OCI-M1 (cell line): ENCODE measurements around the gene IPMK.
A peak's percentile ranks its signal among the peaks of the same experiment; 100 is the strongest.
"Not testable (repeated sequence)": the region's sequence is repeated elsewhere in the genome, so short reads cannot be mapped to it uniquely, and the experiment has no call there.

Experiments
- DNase-seq: peaks from one replicate; lab custom pipeline; 2025; lab: John Stamatoyannopoulos, UW

Gene IPMK

GRCh38 chr10:58220769-58221451 lies 46.8 kb downstream of the IPMK start:
- DNase-seq: no peak

DNA sequence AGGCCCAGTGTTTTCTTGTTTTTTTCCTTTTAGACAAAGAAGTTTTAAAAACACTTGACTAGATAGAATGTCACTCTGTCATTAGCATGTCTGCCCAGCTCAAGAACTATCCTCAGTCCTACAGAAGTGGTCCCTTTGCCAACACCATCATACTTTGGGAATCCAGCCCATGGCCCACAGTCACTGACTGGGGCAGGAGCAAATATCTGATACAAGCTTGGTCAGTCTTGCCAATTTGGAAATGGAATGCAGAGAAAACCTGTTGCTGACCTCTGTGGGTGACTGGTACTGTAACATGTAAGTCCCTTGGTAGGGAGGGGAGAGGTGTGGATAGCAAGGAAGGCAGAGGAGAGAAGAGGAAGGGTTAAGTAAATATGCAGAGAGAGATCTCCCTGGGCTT lies 47.8 kb downstream of the IPMK start:
- no peak for DNase-seq

GRCh38 chr10:58217612-58218011 lies 50.1 kb downstream of the IPMK start:
- DNase-seq: no peak

- no peak for DNase-seq
These were observed 55.1 kb downstream of the IPMK start for GRCh38 chr10:58212622-58213021.

DNA sequence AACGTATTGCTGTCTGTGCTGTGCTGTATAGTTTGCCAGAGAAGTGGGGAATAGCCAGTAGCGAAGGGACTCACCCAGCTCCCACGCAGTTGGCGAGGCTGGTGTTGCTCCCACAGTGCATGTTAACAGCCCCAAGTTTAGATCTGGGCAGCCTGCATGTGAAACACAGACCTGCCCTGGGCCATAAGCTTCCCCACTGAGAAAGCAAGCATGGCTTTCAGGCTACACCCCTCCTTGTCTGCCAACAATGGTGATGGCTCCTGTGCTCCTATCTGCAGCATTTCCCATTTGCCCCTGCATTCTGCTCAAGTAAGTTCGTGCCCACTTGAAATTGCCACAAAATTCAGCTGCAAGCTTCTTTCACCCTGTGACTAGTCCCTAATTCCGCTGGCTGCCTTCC lies 57.5 kb downstream of the IPMK start:
- DNase-seq: no peak

DNA sequence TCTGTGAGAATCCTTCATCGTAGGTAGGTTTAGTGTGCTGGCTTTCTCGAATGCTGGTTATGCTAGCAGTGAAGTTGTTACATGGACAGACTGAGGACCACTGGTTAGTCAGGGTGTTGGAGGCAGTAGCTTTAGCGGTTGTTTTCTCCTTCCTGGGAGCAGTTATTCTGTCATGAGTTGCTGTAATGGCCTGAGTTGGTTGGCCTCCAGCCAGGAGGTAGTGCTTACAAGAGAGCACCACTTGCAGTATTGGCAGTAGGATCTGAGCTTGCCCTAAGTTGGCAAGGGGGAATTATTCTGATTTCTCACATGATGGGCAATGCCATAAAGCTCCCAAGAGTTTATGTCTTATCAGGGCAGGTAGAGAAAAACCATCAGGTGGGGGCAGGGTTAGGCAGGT lies 58.0 kb downstream of the IPMK start:
- DNase-seq: no peak

- no peak for DNase-seq
These were observed 61.4 kb downstream of the IPMK start for GRCh38 chr10:58206251-58206650.

GRCh38 chr10:58201704-58202103 lies 66.0 kb downstream of the IPMK start:
- no peak for DNase-seq

- peak; percentile 82 for DNase-seq
These were observed 78.4 kb downstream of the IPMK start for GRCh38 chr10:58189269-58189668.

DNA sequence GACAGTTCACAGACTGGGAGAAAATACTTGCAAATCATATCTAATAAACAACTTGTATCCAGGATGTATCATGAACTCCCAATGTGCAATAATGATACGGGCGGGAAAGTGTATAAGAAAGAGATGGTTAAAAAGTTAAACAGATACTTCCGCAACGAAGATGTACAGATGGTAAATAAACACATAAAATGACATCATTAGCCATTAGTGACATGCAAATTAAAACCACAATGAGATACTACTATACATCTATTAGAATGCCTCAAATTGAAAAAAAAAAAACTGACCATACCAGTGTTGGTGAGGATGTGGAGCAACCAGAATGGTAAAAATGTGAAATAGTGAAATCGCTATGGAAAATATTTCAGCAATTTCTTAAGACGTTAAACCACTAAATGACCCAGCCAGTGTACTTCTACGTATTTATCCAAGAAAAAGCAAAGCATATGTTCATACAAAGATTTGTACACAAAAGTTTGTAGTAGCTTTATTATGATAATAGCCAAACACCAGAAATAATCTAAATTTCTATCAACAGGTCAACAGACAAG lies 83.5 kb downstream of the IPMK start:
- no peak for DNase-seq

- no peak for DNase-seq
These were observed 87.0 kb downstream of the IPMK start for GRCh38 chr10:58180666-58181065.

GRCh38 chr10:58179238-58179637 lies 88.5 kb downstream of the IPMK start:
- DNase-seq: peak; percentile 29

- DNase-seq: peak; percentile 18
These were observed 88.9 kb downstream of the IPMK start for GRCh38 chr10:58178811-58179210.

DNA sequence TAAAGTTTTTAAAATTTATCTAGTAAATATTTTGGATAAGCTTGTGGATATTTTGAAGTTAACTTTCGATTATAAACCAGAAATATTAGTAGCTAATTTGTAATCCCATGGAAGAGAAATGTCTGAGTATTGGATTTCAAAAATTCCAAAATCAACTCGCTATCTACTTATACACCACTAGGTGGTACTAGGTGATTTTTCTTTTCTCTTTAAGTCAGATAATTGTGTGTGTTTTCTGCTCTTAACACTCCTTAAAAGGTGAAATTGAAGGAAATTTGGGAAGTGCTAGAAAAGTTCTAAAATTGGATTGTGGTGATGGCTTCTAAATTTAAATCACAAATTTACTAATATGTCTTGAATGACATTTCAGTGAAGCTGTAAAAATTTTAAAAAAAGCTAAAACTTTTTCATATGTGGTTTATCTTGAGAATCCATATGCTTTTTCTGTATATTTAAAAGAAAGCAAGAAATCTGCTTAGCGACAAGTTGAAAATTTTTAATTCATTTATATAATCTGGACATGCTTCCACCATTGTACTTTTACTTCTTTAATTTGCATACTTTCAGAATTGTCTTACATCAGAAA lies 90.2 kb downstream of the IPMK start:
- peak; percentile 68 for DNase-seq

GRCh38 chr10:58175990-58176900 lies 91.4 kb downstream of the IPMK start:
- DNase-seq: peak; percentile 52

- DNase-seq: no peak
These were observed 92.9 kb downstream of the IPMK start for GRCh38 chr10:58174831-58175230.

DNA sequence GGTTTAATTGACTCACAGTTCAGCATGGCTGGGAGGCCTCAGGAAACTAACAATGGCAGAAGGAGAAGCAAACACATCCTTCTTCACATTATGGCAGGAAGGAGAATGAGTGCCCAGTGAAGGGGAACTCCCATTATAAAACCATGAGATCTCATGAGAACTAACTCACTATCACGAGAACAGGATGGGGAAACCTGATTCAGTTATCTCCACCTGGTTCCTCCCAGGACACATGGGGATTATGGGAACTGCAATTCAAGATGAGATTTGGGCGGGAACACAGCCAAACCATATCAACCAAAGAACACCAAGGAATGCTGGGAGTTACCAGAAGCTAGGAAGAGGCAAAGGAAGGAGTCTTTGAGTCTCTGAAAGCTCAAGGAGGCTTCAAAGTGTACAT lies 94.3 kb downstream of the IPMK start:
- peak; percentile 29 for DNase-seq

DNA sequence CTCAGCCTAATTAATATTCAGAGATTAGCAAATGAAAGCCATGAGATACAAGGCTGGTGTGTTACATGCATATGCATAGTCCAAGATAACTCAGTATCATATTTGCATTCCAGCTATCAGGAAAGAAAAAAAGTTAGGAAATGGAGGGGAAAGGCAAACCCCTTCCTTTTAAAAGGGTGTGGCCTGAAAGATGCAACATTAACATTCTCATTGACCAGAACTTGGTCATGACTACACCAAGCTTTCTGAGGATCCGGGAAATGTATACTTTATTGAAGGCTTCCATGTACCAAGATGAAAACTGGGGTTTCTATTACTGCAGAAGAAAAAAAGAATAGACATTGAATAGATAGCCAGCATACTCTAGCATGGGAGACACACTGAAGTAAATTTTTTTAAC lies 96.5 kb downstream of the IPMK start:
- DNase-seq: no peak

DNA sequence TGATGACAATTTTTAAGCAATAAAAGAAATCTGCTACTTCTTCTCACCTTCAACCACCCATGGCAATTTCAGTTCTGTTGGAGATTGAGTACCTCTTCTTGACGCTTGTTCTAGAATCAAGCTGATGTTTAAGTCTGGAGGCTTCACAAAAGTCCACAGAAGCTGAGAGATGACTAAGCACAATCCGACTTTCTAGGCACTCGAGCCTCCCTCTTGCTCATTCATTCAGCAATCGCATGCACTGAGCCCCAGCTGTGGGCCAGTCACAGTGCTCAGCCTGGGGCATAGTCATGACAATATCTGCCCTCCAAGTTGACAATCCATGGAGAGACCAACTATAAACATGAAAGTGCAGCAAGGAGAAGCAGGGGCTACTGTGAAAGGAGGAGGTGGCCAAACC lies 103.2 kb downstream of the IPMK start:
- DNase-seq: peak; percentile 25

DNA sequence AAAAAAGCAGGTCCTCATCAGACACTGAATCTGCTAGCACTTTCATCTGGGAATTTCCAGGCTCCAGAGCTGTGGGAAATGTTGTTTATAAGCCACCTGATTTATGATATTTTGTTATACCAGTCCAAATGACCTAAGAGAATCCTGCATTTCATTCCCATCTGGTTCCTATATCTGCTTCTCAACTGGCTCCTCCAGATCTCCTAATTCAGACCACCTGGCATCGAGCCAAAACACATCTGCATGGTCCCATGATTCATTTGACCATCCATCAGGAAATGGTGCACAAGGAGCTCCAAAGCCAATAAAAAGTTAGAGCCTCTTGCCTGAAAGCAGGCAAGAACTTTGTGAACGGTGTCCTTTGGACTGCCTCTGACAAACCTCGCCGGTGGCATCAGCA lies 108.9 kb downstream of the IPMK start:
- peak; percentile 20 for DNase-seq

DNA sequence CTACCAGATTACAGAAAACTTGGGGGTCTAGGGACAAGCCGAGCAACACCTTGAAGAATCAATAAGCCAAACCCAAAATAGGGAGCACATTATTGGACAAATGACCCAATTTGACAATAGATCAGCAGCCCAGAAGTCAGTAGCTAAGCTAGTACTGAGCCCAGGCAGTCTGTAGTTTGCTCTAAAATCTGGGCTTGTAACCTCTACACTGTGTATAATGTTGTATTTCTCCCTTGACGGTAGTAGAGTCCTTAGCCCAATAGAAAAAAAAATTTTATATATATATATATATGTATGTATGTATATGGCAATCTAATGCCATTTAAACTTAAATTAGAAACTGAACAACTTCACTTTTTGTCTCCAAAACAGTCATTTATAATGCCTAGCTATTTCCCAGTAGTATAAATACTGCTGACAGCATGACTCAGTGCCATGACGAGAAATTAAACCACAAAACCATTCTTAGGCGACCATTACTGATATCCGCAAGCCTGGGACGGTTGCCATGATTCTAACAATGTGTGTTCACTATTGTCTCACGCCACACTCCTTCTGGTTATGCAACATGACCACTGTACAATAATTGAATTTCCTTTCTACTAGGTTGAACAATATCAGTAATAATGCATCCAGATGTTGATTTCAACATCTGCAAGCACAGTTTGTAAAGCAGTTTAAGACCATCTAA lies 110.5 kb downstream of the IPMK start:
- peak; percentile 97 for DNase-seq

- DNase-seq: not testable (repeated sequence)
These were observed 111.8 kb downstream of the IPMK start for GRCh38 chr10:58155941-58156340.
